A549 (cell line): Measurements from ENCODE around the gene MLST8.

Experiments used
- CTCF ChIP-seq: fragments of >200 bp; sonication (Bioruptor Twin); formaldehyde crosslinking; IDR thresholded peaks from 3 replicates; pipeline ENCODE4 v1.5.1; 2016
- EP300 ChIP-seq, 2 experiments: fragments of >200 bp; sonication (Bioruptor Twin); formaldehyde crosslinking; IDR thresholded peaks; 2 replicates in 1 of 2; 3 replicates in 1 of 2; pipeline ENCODE4 v1.6.1; 2016 to 2017
- ESRRA ChIP-seq: fragments of 150-350 bp; IDR thresholded peaks from 2 replicates; pipeline ENCODE4 v1.6.1; 2014; ENCODE audit warnings: mild to moderate bottlenecking, low read length, borderline replicate concordance

- TF ChIP-seq ESRRA: no peak
- no peak for TF ChIP-seq EP300 (IDR thresholded peaks at IDR 0.05)
- TF ChIP-seq CTCF: no peak
Measured at GRCh38 chr16:2184346-2184745, 20.9 kb upstream of the MLST8 start.
